HG03039 (cell line): ENCODE measurements around the gene SEMA3B.
"Not testable (repeated sequence)": the region's sequence is repeated elsewhere in the genome, so short reads cannot be mapped to it uniquely, and the experiment has no call there.

Experiments
- ATAC-seq: cut with Tn5 transposase; IDR thresholded peaks from one replicate; pipeline ENCODE4 v1.9.1; 2021; ENCODE audit warnings: mild to moderate bottlenecking, moderate library complexity; ENCODE audit not compliant: unreplicated experiment

The SEMA3B gene

GRCh38 chr3:50312041-50312440 is 43.1 kb downstream of the SEMA3B start:
- not testable (repeated sequence) for ATAC-seq

GRCh38 chr3:50314342-50314741 is 45.4 kb downstream of the SEMA3B start:
- ATAC-seq, result no peak

- no peak for ATAC-seq
Measured at GRCh38 chr3:50314816-50315215, 45.9 kb downstream of the SEMA3B start.

- ATAC-seq, result no peak
Measured at GRCh38 chr3:50316657-50317242, 47.8 kb downstream of the SEMA3B start.

DNA sequence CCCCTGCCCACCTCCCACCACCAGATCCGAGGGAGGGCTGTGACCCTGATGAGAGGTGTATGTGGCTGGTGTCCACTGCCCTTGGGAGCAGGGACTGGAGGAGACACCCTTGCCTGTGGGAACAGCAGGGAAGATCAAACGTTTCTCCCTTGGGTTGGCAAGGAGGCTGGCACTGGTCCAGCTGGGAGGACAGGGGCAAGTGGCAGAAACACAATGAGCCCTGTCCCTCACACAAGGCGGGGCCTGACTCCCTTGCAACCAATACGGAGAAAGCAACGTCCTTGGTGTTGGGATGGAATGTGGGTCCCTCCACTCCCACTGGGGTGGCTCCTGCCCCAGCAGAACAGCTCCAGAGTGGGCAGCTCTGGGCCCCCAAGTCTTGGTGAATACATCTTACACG is 48.4 kb downstream of the SEMA3B start:
- no peak for ATAC-seq

GRCh38 chr3:50318163-50318562 is 49.2 kb downstream of the SEMA3B start:
- ATAC-seq, result no peak

- no peak for ATAC-seq
Measured at GRCh38 chr3:50318615-50319014, 49.7 kb downstream of the SEMA3B start.

- no peak for ATAC-seq
Measured at GRCh38 chr3:50319181-50319893, 50.4 kb downstream of the SEMA3B start.

- ATAC-seq, result no peak
Measured at GRCh38 chr3:50319894-50320625, 51.1 kb downstream of the SEMA3B start.

DNA sequence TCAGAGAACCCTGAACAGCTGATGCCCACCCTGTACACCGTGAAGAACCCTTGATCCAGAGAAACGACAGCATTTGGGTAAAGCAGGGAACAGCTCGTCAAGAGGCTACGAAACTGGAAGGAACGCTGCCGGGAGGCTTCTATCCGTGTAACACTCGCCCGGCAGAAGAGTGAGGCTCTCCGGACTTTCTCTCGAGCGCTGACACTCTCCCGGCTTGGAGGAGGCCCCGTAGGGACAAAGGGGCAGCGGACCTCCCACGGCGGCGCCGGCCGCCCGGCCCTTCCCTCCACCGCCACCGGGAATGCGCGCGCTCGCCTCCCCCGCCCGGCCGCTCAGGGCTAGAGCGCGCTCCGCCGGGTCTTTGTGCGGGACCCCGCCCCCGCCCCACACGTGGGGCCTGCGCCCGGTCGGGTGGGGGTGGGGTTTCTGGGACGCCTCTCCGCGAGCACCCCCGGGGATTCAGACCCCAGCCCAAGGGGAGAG is 51.9 kb downstream of the SEMA3B start:
- ATAC-seq, result peak; percentile 30

GRCh38 chr3:50321336-50322114 is 52.6 kb downstream of the SEMA3B start:
- peak; percentile 70 for ATAC-seq

- ATAC-seq, result no peak
Measured at GRCh38 chr3:50322115-50322385, 53.1 kb downstream of the SEMA3B start.

- no peak for ATAC-seq
Measured at GRCh38 chr3:50322386-50323091, 53.6 kb downstream of the SEMA3B start, which contains the start of gene HYAL2. Gene HYAL2, minus strand, starts transcription at chr3:50322745. Its CDS starts 2,256 bp downstream, at chr3:50320489.

- no peak for ATAC-seq
Measured at GRCh38 chr3:50323092-50323600, 54.2 kb downstream of the SEMA3B start.

GRCh38 chr3:50323614-50324199 is 54.8 kb downstream of the SEMA3B start:
- no peak for ATAC-seq

GRCh38 chr3:50324351-50325112 is 55.6 kb downstream of the SEMA3B start:
- ATAC-seq, result no peak

GRCh38 chr3:50325113-50325480 is 56.1 kb downstream of the SEMA3B start:
- no peak for ATAC-seq

DNA sequence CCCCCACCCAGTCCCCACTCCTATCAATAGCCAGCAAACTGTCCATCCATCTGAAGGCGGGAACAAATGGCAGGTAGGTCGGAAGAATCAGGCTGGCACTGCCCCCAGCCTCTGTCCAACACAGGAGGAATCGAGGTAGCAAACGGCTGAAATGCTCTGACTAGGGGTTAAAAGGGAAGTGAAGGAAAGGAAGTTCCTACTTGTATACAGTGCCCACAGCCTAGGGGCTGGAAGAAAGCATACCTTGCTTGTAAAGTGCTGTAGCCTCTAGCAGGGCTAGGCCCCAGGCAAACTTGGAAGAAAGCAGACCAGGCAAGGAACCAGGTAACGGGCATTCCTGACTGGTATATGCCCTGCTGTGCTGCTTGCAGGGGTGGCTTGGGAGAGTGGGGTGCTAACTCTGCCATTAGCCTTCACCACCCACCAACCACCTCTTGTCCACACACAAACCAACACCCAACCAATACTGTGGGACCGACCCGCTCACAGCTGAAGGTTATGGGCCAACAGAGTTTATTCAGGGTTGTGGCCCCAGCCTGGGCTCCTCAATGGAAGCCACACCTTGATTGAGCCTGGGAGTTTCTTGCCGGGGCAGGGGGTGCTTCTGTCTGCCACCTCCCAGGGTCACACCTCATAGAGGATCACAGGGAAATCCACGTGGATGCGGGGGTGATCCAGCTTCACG is 56.7 kb downstream of the SEMA3B start:
- no peak for ATAC-seq

GRCh38 chr3:50326182-50326541 is 57.2 kb downstream of the SEMA3B start:
- no peak for ATAC-seq
